ENCODE measurements around the gene DOHH.

Gene DOHH

DNA sequence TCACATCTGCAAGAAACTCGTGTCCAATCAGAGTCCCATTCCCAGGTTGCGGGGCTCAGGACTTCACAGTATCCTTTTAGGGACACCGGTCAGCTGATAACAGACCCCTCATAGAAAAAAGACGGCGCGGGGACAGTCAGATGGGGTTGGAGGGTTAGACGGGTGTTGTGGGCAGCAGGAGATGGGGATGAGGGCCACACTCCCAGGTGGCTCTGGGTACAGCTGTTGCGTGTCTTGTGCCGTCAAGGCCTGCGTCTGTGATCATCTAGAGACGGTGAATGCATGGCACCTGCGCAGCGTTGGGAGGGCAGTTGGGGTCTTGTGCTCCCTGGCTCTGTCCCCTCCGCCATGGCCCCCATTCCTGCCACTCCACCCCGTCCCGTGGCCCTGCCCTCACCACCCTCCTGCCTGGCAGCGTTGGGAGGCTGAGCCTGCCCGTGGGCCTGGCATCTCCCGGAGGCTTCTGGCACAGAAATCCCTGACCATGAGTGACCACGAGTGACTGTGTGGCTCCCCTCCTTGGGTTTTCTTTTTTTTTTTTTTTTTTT is 24.5 kb upstream of the DOHH start:
- no peak overlapping the region for H3K4me3 ChIP-seq (ENCODE audit: low read depth, low read length)
- TF ChIP-seq, protein P1, sequence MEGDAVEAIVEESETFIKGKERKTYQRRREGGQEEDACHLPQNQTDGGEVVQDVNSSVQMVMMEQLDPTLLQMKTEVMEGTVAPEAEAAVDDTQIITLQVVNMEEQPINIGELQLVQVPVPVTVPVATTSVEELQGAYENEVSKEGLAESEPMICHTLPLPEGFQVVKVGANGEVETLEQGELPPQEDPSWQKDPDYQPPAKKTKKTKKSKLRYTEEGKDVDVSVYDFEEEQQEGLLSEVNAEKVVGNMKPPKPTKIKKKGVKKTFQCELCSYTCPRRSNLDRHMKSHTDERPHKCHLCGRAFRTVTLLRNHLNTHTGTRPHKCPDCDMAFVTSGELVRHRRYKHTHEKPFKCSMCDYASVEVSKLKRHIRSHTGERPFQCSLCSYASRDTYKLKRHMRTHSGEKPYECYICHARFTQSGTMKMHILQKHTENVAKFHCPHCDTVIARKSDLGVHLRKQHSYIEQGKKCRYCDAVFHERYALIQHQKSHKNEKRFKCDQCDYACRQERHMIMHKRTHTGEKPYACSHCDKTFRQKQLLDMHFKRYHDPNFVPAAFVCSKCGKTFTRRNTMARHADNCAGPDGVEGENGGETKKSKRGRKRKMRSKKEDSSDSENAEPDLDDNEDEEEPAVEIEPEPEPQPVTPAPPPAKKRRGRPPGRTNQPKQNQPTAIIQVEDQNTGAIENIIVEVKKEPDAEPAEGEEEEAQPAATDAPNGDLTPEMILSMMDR (IDR thresholded peaks at IDR 0.05; ENCODE audit: low read depth, low read length), result no peak
- DNase-seq (ENCODE audit: low read depth, low spot score), result no peak
- in situ Hi-C loops (cut with HindIII; ENCODE audit: low sequenced_read_pairs), result no loop called here

DNA sequence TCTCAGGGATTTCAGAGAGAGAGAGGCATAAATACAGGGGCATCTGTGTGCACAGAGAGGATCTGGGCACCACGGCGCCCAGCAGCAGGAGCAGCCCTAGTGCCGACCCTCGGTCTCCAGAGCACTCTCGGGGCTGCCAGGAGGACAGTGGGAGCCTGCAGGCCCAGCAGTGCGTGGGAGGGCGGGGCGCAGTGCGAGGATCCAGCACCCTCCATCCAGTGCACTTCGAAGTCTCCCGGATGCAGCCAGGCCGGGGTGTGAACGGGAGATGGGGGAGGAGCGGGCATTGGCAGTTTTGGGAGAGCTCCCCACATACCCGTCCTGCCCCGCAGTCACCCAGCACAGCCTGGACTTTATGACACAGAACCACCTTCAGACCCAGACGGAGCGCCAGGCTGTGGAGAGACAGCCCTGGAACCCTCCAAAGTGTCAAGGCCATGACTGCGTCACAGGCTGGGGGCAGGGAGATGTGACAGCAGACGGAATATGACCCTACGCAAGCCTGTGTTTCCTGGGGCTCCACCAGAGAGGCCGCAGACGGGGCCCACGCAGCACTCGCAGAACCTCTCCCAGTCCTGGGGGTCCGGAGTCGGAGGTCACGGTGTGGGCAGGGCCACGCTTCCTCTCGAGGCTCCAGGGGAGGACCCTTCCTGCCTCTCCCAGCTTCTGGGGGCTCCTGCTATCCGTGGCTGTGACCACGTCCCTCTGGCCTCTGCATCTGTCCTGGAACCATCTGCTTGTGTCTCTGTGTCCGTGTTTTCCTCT is 23.8 kb upstream of the DOHH start:
- TF ChIP-seq, protein P1 (IDR thresholded peaks at IDR 0.05; ENCODE audit: low read depth, low read length), result no peak
- in situ Hi-C loops (cut with HindIII; ENCODE audit: low sequenced_read_pairs), result no loop called here
- no peak for DNase-seq (ENCODE audit: low read depth, low spot score)
- no peak overlapping the region for H3K4me3 ChIP-seq (ENCODE audit: low read depth, low read length)

DNA sequence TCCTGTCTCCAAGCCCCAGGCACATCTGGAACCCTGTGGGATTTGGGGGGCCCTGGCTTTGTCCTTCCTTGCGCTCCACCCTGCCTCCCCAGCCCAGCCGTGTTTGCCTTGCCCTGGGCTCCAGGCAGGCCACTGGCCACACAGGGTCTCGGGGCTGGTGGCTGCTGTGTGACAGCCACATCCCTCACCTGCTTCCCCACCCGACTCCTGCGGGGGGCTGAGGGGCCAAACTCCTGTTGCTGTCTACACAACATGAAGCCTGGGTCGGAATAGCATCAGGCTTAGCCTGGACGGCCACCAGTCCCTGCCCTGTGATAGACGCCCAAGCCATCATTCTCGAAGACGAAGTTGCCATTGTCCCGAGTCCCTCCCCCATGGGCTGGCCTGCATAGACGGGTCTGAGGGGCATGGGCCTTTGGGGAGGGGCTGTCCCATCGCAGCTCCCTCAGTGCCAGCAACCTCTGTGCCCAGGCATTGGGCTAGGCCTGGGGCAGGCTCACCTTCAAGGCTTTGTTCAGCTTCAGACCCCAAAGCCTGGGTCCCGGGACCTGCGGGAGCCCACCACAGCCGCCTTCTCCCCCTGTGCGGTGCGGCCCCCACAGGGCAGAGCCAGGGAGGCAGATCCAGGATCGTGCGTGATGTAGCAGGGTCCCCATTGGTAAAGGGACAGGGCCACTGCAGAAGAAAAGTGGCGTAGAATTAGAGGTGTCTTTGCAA is 23.0 kb upstream of the DOHH start:
- H3K4me3 ChIP-seq (ENCODE audit: low read depth, low read length), result no peak overlapping the region
- TF ChIP-seq, protein P1 (IDR thresholded peaks at IDR 0.05; ENCODE audit: low read depth, low read length), result no peak
- no peak for DNase-seq (ENCODE audit: low read depth, low spot score)
- in situ Hi-C loops (cut with HindIII; ENCODE audit: low sequenced_read_pairs), result no loop called here

DNA sequence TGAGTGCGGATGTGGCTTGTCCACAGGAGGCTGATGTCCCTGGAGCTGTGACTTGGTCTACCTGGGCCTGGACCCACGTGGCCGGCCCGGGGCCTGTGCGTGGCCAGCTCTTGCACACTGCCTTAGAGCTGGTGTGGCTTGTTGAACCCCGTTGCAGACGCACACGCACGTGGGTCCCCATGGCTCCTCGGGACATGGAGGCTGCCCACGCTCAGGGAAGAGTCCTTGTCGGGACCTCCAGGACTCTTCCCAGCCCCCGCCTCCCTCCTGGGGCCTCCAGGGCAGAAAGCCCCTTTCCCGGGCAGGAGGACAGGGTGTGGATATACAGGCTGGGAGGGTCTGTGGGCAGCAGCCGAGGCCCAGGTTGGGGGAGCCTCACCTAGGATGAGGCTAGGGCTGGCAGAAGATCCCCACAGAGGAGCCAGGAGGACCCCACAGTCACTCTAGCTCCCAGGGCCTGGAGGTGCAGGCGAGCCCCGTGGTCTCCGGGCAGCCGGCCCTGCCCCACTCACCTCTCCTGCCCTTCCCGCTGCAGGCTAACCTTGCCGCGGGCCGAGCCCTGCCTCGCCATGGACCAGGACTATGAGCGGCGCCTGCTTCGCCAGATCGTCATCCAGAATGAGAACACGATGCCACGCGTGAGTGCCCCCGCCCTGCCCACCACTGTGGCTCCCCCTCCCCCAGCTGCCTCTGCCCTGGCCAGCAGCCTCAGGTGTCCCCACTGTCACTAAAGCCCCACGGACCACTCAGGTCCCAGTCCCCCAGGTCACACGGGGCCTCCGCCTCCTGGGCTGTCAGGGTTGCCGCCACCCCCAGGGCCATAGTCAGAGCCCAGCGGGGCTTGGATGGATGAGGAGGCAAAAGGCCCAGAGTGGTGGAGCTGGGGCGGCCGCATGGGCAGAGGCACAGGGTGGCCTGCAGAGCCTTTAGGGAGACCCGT is 22.2 kb upstream of the DOHH start:
- in situ Hi-C loops (cut with HindIII; ENCODE audit: low sequenced_read_pairs), result no loop called here
- TF ChIP-seq, protein P1 (IDR thresholded peaks at IDR 0.05; ENCODE audit: low read depth, low read length), result no peak
- no peak overlapping the region for H3K4me3 ChIP-seq (ENCODE audit: low read depth, low read length)
- DNase-seq (ENCODE audit: low read depth, low spot score), result no peak

DNA sequence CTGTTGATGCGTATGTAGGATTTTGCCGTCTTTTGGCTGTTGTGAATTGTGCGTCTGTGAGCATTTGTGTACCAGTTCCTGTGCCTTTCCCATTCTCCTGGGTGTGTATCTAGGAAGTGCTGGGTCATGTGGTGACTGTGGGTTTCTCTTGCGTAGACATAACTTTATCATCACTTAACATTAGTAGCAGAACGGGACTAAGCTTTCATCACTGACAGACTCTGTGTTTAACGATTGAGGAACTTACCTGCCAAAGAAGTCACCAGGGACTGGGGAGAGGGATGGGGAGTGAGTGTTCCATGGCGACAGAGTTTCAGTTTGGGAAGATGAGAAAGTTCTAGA is 20.6 kb upstream of the DOHH start:
- TF ChIP-seq, protein P1 (IDR thresholded peaks at IDR 0.05; ENCODE audit: low read depth, low read length), result no peak
- DNase-seq (ENCODE audit: low read depth, low spot score), result no peak
- in situ Hi-C loops (cut with HindIII; ENCODE audit: low sequenced_read_pairs), result no loop called here
- H3K4me3 ChIP-seq (ENCODE audit: low read depth, low read length), result no peak overlapping the region
